Activated T-cell treated with anti-CD3 and anti-CD28 coated beads, Interleukin-2, amount 50 U/mL, for 72 hours (primary cell): ENCODE results near the gene EXOC2. TPM values are rescaled to one million over a fixed set of nuclear protein-coding genes. Genes with fewer than 3 reads are reported as not detected.

Experiments used
- ATAC-seq, 2 donors: fragments of 150-1000 bp; cut with Tn5 transposase; replicated peaks in 1 of 2; 2 replicates each; pipeline ENCODE4 v1.10.0; 2021; ENCODE audit warnings: moderate library complexity in 2 of 2, mild to moderate bottlenecking in 1 of 2
- DNase-seq, 2 donors: peaks; one replicate each; pipeline ENCODE4 v3.0.0; 2021 to 2022; ENCODE audit warnings: mixed read lengths in 1 of 2
- H3K27ac Mint-ChIP-seq: one replicate; pipeline ENCODE4 v1.8.0; 2022; ENCODE audit warnings: mild to moderate bottlenecking, moderate library complexity, mixed read lengths
- H3K27me3 Mint-ChIP-seq: one replicate; pipeline ENCODE4 v1.8.0; 2022; ENCODE audit warnings: low read depth, mixed read lengths
- H3K36me3 Mint-ChIP-seq, 2 donors: one replicate each; pipeline ENCODE4 v1.8.0; 2022; ENCODE audit warnings: mixed read lengths in 2 of 2, mild to moderate bottlenecking in 1 of 2; ENCODE audit not compliant: insufficient read depth in 2 of 2
- H3K4me1 Mint-ChIP-seq: one replicate; pipeline ENCODE4 v1.8.0; 2022; ENCODE audit warnings: low read depth, mixed read lengths
- H3K4me3 Mint-ChIP-seq, 2 donors: one replicate each; pipeline ENCODE4 v1.8.0; 2022; ENCODE audit warnings: mild to moderate bottlenecking in 2 of 2, mixed read lengths in 2 of 2, moderate library complexity in 2 of 2
- H3K9me3 Mint-ChIP-seq, 2 donors: one replicate each; pipeline ENCODE4 v1.8.0; 2022; ENCODE audit warnings: mixed read lengths in 2 of 2
- total RNA-seq, 2 donors: library from RNA; stranded (reverse); gene quantifications; one replicate each; pipeline ENCODE4 v1.2.3, GENCODE V29; 2022

Gene EXOC2
- total RNA-seq, 2 donors from 2014 or later = 42.2 to 46.1 TPM

DNA sequence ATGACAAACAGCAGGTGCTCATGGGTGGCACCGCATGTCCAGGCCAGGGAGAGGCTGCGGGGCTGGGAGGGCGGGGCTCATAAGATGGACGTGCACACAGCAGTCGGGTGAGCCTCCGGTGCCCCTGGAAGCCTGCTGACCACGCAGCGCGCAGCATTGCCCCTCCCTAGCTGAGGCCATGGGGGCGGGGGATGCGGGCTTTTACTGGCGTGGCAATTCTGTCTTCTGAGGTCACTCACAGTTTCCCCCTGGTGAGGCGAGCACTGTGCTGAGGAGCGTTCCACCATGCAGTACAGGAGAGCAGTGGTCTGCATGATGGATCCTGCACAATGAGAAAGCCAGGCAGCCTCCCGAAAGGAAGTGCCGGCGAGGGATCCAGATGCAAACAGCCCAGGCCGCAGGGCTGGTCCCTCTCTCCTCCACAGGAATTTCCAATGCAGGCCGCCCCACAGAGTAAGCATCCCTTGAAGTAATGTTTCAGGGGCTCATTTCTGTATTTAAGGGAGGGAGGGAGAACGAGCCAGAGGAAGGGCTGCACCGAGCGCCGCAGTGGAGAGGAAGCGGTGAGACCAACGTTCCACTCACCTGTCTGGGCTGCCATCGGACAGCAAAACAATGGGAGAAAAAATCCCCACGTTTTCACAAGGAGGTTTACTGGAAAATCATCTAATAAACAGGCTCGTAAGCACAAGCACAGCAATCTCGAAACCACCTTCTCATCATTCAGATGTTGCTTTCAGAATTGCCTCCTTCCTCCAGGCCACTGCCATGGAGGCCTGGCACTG lies 245.4 kb downstream of the EXOC2 start:
- Mint-ChIP-seq H3K27me3 (no peaks in the 10 kb centered on the region), H3K36me3 (peaks cover 8 to 13% of the 10 kb centered on the region in 2 donors), H3K9me3 (no peaks in the 10 kb centered on the region), H3K4me1 (peaks cover 57% of the 10 kb centered on the region), H3K4me3 (peak overlapping the region; percentile 79 to 80), H3K27ac (peak overlapping the region; percentile 94)
- peak; percentile 57 to 64 for DNase-seq
- ATAC-seq = peak; percentile 24 to 34

DNA sequence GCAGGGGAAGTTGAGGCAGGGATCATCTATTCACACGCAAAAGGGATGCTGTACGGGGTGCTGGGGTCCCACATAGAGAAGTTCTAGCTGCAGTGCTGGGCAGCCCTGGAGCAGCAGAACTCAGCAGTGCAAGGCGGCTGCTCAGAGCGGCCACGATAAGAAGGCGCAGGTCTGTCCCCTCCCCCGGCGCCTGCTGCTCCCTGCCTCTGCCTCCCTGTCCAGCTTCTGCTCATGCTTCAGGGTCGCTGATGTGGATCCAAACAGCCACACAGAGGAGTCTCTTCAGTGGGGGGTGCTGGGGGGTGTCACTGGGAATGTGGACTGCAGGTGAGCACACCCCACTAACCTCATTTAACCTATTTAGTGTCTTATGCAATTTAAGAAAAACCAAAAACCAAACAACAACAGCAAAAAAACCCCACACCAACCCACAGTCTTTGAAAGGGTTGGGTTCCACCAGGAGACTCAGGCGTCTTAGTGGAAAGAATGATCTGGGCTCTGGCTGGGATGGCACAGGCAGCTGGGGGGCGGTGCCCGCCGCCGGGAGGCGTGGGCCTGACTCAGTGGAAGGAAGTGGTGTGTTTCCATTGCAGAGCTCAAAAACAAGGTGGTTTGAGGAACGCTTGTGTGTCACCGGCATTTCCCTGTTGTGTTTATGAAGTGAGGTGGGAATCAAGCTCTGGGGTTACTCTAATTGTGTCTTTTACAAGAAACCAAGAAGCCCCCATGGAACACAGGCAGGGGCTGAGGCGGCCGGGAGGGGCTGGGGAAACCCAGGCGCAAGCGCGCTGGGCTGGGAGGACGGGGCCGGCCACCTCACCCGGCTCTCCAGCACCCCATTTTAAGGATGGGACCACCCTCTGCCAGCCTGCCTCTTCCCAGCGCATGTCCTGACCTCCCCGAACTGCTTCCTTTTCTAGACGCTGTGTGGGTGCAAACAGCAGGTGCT lies 246.2 kb downstream of the EXOC2 start:
- H3K27me3 Mint-ChIP-seq = no peaks in the 10 kb centered on the region
- H3K9me3 Mint-ChIP-seq = no peaks in the 10 kb centered on the region
- ATAC-seq = peak; percentile 82 to 86
- H3K4me3 Mint-ChIP-seq = peak overlapping the region; percentile 79 to 80
- H3K4me1 Mint-ChIP-seq = peaks cover 57% of the 10 kb centered on the region
- DNase-seq = peak; percentile 95 to 97
- peaks cover 8 to 13% of the 10 kb centered on the region in 2 donors for H3K36me3 Mint-ChIP-seq
- H3K27ac Mint-ChIP-seq = peak overlapping the region; percentile 94

DNA sequence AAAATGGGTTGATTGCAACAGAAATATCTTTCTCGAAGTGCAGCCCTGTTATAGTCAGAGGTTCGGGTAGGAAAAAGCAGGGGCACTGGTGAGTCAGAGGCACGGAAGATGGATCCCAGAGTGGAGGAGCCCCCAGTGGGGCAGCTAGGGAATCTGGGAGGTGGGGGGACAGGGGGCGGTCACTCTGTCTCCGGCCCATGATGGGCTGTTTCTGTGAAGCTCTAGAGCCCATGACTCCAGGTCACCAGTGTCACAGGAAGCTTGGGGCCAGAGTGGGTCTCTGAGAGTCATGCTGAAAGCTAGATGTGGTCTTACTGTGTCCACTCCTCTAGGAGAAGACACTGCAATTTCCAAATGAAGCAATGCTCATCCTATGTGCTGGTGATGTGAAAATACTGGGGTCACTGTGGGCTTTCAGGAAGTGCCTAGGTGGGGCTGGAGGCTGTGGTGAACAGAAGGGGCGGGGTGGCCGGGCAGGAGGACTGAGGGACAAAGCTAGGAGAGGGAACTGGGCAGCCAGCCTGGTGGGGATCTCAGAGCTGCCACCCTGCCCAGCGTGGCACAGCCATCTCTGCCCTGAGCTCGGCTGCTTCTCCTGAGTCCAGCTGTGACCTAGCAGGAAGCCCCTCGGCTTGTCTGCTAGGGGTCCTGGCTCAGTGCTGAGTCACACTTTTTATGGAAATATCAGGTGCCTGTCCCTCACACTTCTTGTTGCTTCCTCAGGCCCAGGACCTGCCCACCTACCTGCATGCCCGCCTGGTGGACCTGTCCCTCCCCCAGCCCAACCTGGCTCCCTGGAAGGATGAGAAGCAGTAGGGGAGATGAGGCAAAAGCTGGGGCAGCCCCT lies 247.1 kb downstream of the EXOC2 start:
- Mint-ChIP-seq H3K36me3 (peaks cover 8 to 11% of the 10 kb centered on the region in 2 donors), H3K27me3 (no peaks in the 10 kb centered on the region), H3K4me3 (peak overlapping the region; percentile 79 to 80), H3K27ac (peak overlapping the region; percentile 80), H3K9me3 (no peaks in the 10 kb centered on the region), H3K4me1 (peaks cover 57% of the 10 kb centered on the region)
- peak in 1 of 2 donors; percentile 8 for ATAC-seq
- DNase-seq = peak; percentile 37 to 40

DNA sequence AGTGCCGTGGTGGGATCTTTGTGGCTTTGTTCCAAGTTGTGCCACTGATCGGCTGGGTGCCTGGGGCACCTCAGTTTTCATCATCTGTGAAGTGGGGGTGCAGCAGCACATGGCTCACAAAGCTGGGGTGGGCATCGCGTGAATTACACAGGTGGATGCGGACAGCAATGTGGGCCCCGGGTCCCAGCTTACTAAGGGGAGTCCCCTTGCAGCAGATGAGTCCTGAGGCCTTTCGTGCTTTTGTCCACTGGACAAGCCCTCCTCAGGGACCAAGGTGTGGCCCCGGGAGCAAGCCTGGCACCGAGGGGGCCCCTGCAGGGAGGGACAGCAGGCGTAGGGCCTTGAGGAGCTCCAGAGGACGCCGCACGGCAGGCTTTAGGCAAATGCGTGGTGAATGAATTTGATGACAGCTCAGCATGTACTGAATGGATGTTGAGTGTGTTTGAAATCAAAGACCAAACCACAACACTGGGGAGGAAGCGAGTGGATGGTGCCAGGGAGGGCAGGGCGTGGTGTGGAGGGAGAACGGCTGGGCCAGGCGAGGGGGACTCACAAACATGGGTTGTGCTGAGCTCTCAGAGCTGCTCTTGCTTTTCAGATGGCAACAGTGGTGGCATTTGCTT lies 248.2 kb downstream of the EXOC2 start:
- peaks cover 8 to 11% of the 10 kb centered on the region in 2 donors for H3K36me3 Mint-ChIP-seq
- peak; percentile 33 for ATAC-seq
- peak overlapping the region; percentile 80 for H3K27ac Mint-ChIP-seq
- DNase-seq = peak; percentile 68 to 74
- H3K4me3 Mint-ChIP-seq = peak overlapping the region; percentile 79 to 80
- H3K9me3 Mint-ChIP-seq = peaks cover 0 to 2% of the 10 kb centered on the region in 2 donors
- peaks cover 7% of the 10 kb centered on the region for H3K27me3 Mint-ChIP-seq
- peaks cover 57% of the 10 kb centered on the region for H3K4me1 Mint-ChIP-seq

DNA sequence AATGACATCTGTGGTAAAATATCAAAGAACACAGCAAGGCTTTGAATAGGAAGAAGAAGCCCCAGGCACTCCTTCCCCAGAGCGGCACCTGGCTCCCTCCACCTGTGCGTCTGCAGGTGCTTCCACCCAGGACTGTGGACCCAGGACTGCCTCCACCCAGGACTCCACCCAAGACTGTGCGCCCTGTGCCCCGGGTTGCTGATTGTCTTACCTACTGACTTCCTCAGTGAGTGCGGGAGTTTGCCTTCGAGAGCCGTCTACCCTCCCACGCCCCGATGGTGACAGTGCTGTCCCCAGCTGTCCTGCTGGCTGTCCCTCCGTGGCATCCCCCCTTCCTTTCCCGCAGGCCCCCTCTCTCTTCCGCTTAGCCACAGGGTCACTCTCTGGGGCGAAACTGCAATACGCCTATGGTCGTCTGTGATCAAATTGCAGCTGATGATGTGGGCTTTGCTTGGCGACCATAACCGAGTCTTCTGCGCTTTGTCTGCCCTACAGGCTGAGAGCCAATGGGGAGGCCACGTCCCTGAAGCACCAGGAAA lies 249.2 kb downstream of the EXOC2 start:
- DNase-seq = no peak
- peaks cover 0 to 2% of the 10 kb centered on the region in 2 donors for H3K9me3 Mint-ChIP-seq
- H3K27me3 Mint-ChIP-seq = peaks cover 7% of the 10 kb centered on the region
- no peak overlapping the region for H3K27ac Mint-ChIP-seq
- no peak for ATAC-seq
- H3K4me3 Mint-ChIP-seq = no peak overlapping the region
- H3K36me3 Mint-ChIP-seq = peaks cover 3 to 6% of the 10 kb centered on the region in 2 donors
- peaks cover 49% of the 10 kb centered on the region for H3K4me1 Mint-ChIP-seq

DNA sequence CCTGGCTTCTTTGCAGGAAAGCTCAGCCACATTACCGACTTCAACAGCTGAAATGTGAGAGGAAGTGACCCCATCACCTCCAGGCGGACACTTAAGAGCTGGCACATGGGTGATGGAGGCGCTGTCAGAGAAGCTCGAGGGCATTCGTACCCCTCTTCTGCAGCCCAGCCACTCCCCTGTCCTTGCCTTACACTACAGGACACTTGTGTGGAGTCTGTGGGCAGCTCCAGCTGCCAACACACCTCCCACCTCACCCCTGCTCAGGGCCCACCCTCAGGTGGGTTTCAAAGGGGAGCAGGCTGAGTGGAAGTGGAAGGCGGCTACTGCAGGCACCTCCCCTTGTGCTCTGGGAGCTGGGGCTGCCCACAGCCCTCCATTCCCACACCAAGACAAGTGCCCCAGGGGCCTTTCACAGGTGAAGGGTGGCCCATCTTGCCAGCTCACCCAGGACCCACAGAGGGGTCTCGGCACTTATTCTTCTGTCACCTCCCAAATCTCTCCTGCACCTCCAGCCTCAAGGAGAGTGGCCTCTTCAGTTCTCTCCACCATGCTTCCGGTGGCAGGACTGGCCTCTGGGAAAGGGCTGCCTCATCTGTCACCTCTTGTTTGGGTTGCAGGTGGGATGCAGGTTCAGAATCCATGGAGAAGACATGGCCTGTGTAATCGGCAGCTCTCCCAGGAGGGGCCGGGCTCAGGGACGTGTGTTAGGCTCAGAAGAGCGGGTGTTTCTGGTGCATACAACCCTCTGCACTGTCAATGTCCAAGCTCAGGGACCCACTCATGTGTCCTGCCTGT lies 251.6 kb downstream of the EXOC2 start:
- Mint-ChIP-seq H3K27ac (no peak overlapping the region), H3K4me3 (no peak overlapping the region), H3K27me3 (peaks cover 7% of the 10 kb centered on the region), H3K36me3 (peaks cover 0 to 2% of the 10 kb centered on the region in 2 donors), H3K9me3 (peaks cover 0 to 2% of the 10 kb centered on the region in 2 donors), H3K4me1 (peaks cover 32% of the 10 kb centered on the region)
- no peak for DNase-seq
- no peak for ATAC-seq

DNA sequence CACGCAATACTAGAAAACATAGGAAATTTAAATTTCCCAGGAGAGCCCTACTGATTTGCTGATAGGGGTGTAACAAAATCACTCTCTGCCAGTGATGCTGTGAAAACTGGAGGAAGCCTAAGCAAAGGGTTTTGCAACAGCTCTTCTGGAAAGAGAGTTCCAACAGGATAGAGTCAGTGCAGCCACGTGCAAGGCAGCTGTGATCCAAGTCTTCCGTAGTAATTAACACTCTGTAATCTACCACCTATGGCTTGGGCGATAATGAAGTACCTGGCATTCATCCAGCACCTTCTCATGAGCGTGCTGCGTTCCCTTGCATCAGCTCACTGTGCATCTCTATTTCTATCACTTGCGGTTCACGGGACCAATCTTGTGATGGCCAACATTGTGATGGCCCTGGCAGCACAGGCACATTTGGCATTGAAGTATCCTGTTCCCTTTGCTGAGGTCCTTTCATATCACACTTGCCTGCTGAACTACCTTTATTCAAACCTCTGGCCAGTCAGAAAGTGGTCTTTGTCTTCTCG lies 253.2 kb downstream of the EXOC2 start:
- DNase-seq (no peak), ATAC-seq (no peak)
- Mint-ChIP-seq H3K27ac (no peak overlapping the region), H3K9me3 (peaks cover 0 to 2% of the 10 kb centered on the region in 2 donors), H3K36me3 (no peaks in the 10 kb centered on the region), H3K27me3 (peaks cover 7% of the 10 kb centered on the region), H3K4me3 (no peak overlapping the region), H3K4me1 (peaks cover 26% of the 10 kb centered on the region)

DNA sequence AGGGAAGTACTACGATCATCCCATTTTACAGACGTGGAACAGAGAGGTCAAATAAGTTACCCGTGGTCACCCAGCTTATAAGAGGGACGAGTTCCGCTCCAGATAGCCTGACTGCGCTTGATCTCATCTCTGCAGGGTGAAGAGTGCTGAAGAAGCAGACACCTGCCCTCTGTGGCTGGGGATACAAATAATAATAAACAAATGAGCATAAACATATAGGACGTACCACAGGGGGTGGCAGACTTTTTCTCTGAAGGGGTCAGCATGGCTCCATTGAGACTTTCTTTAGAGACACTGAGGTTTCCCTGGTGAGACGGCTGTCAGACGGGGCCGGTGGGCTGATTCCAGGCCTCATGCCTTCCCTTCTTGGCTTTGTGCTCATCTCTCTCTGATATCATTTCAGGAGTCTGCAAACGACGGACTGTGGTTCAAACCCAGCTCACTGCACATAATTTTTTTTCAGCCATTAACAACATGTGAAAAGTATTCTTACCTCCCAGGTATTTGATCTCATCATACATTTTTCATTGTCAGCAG lies 254.2 kb downstream of the EXOC2 start:
- no peak overlapping the region for H3K4me3 Mint-ChIP-seq
- peaks cover 0 to 2% of the 10 kb centered on the region in 2 donors for H3K9me3 Mint-ChIP-seq
- peaks cover 7% of the 10 kb centered on the region for H3K27me3 Mint-ChIP-seq
- DNase-seq (no peak), ATAC-seq (no peak)
- H3K36me3 Mint-ChIP-seq = no peaks in the 10 kb centered on the region
- no peak overlapping the region for H3K27ac Mint-ChIP-seq
- peaks cover 27% of the 10 kb centered on the region for H3K4me1 Mint-ChIP-seq

DNA sequence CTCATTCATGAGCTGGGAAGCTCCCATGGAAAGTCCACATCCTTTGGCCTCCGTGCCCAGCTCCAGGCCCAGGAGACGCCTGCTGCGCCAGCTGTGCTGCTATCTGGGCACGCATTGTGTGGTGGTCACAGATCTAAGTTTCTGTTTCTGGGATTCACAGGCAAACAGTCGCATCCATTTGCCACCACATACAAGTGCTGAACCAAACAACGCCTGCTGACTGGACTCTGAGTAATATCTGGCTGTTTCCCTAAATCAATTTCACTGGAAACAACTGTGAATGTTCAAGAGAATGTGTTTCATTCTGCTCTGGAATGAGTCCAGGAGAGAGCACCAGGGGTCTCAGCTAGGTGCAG lies 255.9 kb downstream of the EXOC2 start:
- Mint-ChIP-seq H3K36me3 (no peaks in the 10 kb centered on the region), H3K4me3 (no peak overlapping the region), H3K4me1 (peaks cover 44% of the 10 kb centered on the region), H3K9me3 (peaks cover 0 to 2% of the 10 kb centered on the region in 2 donors), H3K27ac (no peak overlapping the region), H3K27me3 (peaks cover 7% of the 10 kb centered on the region)
- DNase-seq = no peak
- ATAC-seq = no peak

DNA sequence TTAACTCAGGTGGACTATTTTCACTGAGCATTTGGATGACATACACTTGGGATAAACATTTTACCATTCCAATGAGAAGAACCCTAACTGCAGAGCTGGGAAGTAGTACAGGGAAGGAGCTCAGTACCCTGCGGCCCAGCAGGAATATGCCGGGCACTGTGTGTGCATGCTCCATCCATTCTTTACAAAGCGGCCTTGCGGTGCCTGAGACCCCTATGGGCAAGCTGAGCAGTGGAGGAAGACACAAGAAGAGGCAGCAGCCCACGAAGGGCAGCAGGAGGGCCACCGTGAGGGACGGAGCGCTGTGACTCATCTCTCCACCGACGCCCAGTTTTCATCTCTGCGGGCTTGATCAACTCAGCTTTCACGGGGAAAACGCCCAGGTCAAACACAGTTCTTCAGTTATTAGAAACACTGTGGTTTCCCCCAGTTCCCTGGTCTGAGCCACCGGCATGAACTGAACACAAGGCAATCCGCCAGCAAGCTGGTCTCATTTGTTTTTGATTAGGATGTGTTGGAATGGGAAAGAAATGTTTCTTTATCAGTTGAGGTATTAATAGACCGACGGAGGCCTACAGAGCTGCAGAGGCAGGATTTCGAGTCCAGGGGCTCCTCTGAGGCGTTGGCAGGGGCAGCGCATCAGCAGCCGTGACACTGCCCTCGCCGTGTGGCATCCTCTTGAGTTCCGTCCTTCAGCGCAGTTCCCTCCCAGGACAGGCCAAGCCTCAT lies 256.5 kb downstream of the EXOC2 start:
- H3K36me3 Mint-ChIP-seq = no peaks in the 10 kb centered on the region
- DNase-seq (no peak), ATAC-seq (no peak)
- peaks cover 49% of the 10 kb centered on the region for H3K4me1 Mint-ChIP-seq
- H3K27ac Mint-ChIP-seq = no peak overlapping the region
- no peak overlapping the region for H3K4me3 Mint-ChIP-seq
- H3K27me3 Mint-ChIP-seq = peaks cover 7% of the 10 kb centered on the region
- peaks cover 0 to 2% of the 10 kb centered on the region in 2 donors for H3K9me3 Mint-ChIP-seq
